ENCODE data around the gene SNX14.
"Not testable (repeated sequence)": the region's sequence is repeated elsewhere in the genome, so short reads cannot be mapped to it uniquely, and the experiment has no call there.

Gene SNX14

DNA sequence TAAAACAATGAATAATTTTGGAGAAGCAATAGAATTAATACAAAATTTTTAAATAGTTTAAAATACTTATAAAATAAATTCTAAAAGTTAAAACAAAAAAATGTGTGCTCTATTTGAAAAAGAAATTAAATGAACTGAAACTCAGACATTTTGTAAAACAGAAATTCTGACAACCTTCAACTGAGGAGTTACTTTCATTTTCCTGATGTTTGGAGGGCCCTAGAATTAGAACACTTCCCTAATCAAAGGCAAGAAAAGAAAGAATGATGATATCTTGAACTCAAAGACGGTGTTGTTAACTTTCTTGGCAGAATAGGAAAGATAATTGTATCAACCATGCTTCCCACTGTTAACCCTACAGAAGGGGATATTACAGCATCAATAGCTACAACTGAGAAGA lies 27.9 kb downstream of the SNX14 start:
- Mint-ChIP-seq H3K9me3 (no peaks in the 10 kb centered on the region), H3K4me3 (no peak overlapping the region), H3K4me1 (peaks cover 17% of the 10 kb centered on the region), H3K27me3 (no peaks in the 10 kb centered on the region), H3K27ac (no peak overlapping the region)
- ATAC-seq (no peak), DNase-seq (no peak)

DNA sequence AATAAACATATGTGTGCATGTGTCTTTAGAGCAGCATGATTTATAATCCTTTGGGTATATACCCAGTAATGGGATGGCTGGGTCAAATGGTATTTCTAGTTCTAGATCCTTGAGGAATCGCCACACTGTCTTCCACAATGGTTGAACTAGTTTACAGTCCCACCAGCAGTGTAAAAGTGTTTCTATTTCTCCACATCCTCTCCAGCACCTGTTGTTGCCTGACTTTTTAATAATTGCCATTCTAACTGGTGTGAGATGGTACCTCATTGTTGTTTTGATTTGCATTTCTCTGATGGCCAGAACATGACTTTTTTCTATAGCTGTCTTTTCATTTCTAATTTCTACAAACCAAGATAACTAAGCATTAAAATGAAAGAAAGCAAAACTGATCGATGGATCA lies 29.4 kb downstream of the SNX14 start:
- not testable (repeated sequence) for H3K27ac Mint-ChIP-seq, H3K4me1 Mint-ChIP-seq, H3K9me3 Mint-ChIP-seq, ATAC-seq, H3K4me3 Mint-ChIP-seq, H3K27me3 Mint-ChIP-seq, DNase-seq

DNA sequence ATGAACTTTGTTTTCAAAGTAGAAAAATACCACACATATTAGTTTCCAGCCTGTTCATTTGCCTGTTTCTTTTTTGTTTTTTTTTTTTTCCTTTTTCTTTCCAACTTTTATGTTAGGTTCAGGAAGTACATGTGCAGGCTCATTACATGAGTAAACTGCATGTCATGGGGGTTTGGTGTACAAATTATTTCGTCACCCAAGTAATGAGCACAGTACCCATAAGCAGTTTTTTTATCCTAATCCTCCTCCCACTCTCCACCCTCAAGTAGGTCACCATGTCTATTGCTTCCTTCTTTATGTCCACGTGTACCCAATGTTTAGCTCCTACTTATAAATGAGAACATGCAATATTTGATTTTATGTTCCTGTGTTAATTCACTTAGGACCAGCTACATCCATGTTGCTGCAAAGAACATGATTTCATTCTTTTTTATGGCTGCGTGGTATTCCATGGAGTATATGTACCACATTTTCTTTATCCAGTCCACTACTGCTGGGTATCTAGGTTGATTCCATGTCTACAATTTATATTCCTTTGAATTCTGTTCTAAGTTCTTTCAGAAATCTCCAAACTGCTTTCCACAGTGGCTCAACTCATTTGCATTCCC lies 31.8 kb downstream of the SNX14 start:
- no peak overlapping the region for H3K4me3 Mint-ChIP-seq
- H3K27me3 Mint-ChIP-seq, result no peaks in the 10 kb centered on the region
- DNase-seq, result no peak
- peaks cover 5% of the 10 kb centered on the region for H3K4me1 Mint-ChIP-seq
- H3K9me3 Mint-ChIP-seq, result no peaks in the 10 kb centered on the region
- ATAC-seq, result no peak
- no peak overlapping the region for H3K27ac Mint-ChIP-seq

DNA sequence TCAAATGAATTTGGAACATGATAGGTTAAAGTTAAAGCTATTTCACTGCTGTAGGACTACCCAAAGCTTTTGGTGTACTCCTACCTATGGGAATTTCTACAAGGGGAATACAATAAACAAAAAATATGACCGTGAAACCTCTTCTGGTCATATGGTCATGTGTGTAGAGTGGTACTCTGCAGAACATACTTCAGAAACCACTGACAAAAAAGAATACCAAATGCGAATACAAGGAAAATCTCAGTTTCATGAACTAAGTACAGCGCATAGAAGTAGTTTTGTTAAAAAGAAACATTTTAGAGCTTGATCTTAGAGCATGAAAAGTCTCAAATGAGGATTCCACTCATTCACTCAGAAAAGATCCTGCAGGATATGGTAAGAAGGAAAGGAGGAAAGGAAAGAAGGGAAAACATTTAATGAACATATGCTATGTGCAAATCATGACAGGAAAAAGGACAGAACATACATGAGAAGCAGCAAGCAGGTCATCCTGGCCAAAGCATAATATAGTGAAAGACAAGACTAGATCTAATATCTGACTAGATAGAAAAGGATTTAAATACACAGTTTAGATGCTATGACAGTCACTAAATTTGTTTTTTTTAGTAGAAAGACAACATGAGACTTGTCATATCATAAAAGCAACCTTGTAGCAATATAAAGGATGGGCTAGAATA lies 36.5 kb downstream of the SNX14 start:
- DNase-seq, result no peak
- no peak overlapping the region for H3K4me3 Mint-ChIP-seq
- ATAC-seq, result no peak
- H3K4me1 Mint-ChIP-seq, result no peaks in the 10 kb centered on the region
- H3K27me3 Mint-ChIP-seq, result no peaks in the 10 kb centered on the region
- no peak overlapping the region for H3K27ac Mint-ChIP-seq
- no peaks in the 10 kb centered on the region for H3K9me3 Mint-ChIP-seq

DNA sequence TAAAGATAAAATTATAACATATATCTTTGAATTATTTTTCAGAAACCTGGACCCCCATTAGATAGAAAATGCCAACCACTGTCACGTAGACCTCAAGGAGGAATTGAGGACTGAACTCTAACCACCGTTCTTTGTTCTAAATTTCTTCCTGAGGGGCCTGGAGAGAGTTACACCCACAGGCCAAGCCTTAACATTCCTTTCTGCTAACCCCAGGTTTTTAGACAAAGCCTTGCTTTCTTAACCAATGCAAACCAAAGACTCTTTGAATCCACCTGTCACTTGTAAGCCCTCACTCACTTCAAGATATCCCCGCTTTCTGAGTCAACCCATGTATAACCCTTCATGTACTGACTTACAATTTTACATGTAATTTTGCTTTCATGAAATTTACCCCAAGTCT lies 41.0 kb downstream of the SNX14 start:
- H3K27ac Mint-ChIP-seq, result no peak overlapping the region
- DNase-seq, result no peak
- no peaks in the 10 kb centered on the region for H3K27me3 Mint-ChIP-seq
- no peak overlapping the region for H3K4me3 Mint-ChIP-seq
- H3K4me1 Mint-ChIP-seq, result no peaks in the 10 kb centered on the region
- ATAC-seq, result no peak
- peaks cover 0 to 8% of the 10 kb centered on the region in 2 donors for H3K9me3 Mint-ChIP-seq

DNA sequence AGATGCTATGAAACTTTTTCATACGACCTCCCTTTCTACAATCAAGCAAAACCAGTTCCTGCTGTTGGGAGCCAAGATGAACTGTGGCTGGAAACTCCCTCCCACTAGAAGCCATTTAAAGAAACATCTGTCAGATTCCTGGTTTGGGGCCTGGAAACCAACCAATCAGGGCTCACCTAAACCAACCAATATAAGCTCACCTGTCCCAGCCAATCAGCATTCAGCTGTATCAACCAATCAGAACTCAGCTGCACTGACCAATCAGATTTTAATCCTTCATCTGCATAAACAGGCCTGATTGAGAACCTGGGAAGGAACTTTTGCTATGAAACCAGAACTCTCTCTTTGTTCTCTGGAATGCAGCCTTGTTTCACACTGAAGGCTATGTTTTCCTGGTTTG lies 42.4 kb downstream of the SNX14 start:
- H3K27me3 Mint-ChIP-seq, result no peaks in the 10 kb centered on the region
- ATAC-seq (no peak), DNase-seq (no peak)
- no peaks in the 10 kb centered on the region for H3K4me1 Mint-ChIP-seq
- H3K27ac Mint-ChIP-seq, result no peak overlapping the region
- H3K9me3 Mint-ChIP-seq, result peaks cover 0 to 8% of the 10 kb centered on the region in 2 donors
- no peak overlapping the region for H3K4me3 Mint-ChIP-seq

DNA sequence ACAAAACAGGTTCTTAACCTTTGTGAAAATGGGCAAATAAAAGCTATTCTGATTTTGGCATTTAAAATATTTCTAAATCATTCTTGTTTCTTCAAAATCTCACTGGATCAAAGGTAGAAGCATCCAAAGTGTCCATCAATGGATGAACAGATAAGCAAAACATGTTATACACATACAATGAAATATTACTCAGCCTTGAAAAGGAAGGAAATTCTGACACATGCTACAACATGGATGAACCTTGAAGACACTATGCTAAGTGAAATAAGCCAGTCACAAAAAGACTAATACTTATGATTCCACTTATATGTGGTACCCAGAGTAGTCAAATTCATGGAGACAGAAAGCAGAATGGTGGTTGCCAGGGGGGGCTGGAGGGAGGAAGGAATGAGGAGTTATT lies 45.9 kb downstream of the SNX14 start:
- Mint-ChIP-seq H3K27ac (no peak overlapping the region), H3K4me3 (no peak overlapping the region), H3K27me3 (no peaks in the 10 kb centered on the region), H3K9me3 (peaks cover 0 to 8% of the 10 kb centered on the region in 2 donors), H3K4me1 (no peaks in the 10 kb centered on the region)
- DNase-seq (no peak), ATAC-seq (no peak)

DNA sequence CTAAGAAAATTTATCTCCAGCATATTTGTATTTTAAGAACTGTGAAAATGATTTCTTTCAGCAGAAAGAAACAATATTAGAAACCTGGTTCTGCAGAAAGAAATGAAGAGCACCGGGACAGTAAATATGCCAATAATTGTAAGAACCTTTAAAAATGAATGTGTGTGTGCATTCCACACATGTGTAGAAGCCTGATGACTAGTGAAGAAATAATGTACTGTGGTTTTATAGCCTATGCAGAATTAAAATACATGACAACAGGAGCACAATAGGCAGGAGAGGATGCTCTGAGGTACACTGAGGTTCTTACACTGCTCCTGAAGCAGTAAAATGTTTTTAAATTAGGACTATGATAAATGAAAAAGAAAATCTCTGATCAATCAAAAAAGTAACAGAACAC lies 48.9 kb downstream of the SNX14 start:
- Mint-ChIP-seq H3K27ac (peak overlapping the region in 1 of 2 donors; percentile 38), H3K4me3 (no peak overlapping the region), H3K27me3 (no peaks in the 10 kb centered on the region), H3K4me1 (no peaks in the 10 kb centered on the region), H3K9me3 (peaks cover 0 to 4% of the 10 kb centered on the region in 2 donors)
- ATAC-seq (no peak), DNase-seq (no peak)

DNA sequence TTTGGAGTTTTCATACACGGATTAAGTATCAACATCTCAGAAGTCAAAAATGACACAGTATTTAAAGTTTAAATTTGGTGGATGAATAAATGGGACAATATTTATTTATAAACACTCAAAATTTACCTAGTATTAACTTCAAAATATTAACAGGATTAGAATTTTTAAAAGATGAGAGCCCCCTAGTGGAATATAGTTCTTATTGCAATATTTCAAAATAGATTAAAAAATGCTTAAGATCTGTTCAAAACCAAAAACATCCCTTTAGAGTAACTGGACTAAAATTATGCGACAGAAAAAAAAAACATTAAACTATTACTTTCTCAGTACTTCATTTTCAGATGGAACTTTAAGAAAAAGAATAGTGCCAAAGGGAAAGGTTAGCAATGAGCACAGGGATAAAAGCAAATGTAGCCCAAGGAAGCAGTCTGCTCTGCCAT lies 56.6 kb downstream of the SNX14 start:
- Mint-ChIP-seq H3K9me3 (no peaks in the 10 kb centered on the region), H3K4me3 (no peak overlapping the region), H3K27ac (no peak overlapping the region), H3K27me3 (no peaks in the 10 kb centered on the region), H3K4me1 (no peaks in the 10 kb centered on the region)
- DNase-seq (no peak), ATAC-seq (no peak)

DNA sequence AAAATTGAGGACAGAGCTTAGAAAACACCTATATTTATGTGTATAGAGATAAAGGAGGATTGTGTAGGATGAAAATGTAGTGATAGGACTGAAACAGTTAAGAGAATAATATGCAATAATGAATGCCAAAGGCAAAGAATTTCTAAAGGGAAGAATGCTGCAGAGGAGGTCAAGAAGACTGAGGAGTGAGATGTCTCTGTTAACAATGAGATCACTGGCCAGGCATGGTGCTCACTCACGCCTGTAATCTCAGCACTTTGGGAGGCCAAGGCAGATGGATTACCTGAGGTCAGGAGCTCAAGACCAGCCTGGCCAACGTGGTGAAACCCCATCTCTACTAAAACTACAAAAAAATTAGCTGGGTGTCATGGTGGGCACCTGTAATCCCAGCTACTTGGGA lies 69.4 kb downstream of the SNX14 start:
- not testable (repeated sequence) for DNase-seq, H3K4me3 Mint-ChIP-seq, H3K4me1 Mint-ChIP-seq, H3K27me3 Mint-ChIP-seq, ATAC-seq, H3K9me3 Mint-ChIP-seq, H3K27ac Mint-ChIP-seq

DNA sequence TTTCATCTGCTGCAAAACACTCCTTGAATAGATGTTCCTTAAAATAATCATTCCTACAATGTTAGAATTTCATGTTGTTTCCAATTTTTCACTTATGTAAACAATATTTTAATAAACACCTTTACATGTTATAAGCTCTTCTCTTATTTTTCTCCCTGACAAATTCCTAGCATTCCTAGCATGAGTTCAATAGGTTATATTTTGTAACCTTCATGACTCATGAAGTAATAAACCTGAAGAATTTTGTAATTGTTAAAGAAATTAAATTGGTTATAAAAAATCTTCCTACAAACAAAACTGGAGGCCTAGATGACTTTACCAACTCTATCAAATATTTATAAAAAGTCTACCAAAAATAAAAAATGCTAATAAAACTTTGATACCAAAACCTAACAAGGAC lies 77.5 kb downstream of the SNX14 start:
- ATAC-seq, result no peak
- H3K9me3 Mint-ChIP-seq, result no peaks in the 10 kb centered on the region
- H3K4me1 Mint-ChIP-seq, result no peaks in the 10 kb centered on the region
- no peak overlapping the region for H3K27ac Mint-ChIP-seq
- H3K27me3 Mint-ChIP-seq, result no peaks in the 10 kb centered on the region
- DNase-seq, result no peak
- no peak overlapping the region for H3K4me3 Mint-ChIP-seq

DNA sequence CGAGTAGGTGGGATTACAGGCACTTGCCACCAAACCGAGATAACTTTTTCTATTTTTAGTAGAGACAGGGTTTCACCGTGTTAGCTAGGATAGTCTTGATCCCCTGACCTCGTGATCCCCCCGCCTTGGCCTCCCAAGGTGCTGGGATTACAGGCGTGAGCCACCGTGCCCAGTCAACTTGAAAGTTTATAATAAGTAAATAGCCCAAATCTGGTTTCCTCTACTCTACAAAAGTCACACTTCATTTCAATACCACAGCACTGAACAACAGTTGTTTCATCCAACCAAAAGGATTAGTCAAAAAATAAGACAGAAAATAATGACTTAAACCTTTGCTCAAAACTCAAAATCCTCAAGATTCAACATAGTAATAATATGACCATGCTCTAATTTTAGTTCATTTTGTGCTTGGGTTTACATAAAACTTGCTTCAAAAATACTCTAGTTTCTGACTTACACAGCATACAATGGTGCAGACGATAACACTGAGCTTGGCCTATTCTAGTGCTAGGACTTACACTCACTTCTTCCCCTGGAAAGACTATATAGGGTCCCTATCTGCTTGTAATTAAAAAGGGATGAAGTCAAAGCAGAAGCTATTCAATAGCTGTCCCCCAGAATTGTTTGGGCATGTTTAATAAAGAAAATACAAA lies 87.1 kb downstream of the SNX14 start:
- DNase-seq (no peak), ATAC-seq (peak; percentile 71)
- Mint-ChIP-seq H3K4me1 (peaks cover 6% of the 10 kb centered on the region), H3K27ac (no peak overlapping the region), H3K4me3 (no peak overlapping the region), H3K9me3 (no peaks in the 10 kb centered on the region), H3K27me3 (no peaks in the 10 kb centered on the region)

DNA sequence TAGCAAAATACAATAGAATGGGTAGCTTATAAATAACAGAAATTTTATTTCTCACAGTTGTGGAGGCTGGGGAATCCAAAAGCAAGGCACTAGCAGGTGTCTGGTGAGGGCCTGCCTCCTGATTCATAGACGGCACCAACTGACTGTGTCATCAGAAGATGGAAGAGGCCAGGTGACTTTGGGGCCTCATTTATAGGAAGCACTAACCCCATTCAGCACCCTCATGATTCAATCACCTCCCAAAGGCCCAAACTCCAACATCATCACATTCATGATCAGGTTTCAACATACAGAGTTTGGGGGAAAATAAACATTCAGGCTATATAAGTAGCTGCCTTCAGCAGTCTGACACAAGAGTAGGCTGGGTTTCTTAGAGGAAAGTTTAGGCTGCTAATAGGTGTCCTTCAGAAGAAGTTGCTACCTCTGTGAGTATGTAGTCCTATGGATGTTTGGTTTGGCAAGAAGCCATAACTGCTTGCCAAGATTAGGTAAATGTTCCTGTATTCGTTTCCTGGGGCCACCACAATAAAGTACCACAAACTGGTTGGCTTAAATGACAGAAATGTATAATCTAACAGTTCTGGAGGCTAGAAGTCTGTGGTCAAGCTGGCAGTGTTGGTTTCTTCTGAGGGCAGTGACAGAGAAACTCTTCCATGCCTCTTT lies 94.9 kb downstream of the SNX14 start:
- peak; percentile 74 for ATAC-seq
- H3K9me3 Mint-ChIP-seq, result peaks cover 27 to 28% of the 10 kb centered on the region in 2 donors
- H3K4me3 Mint-ChIP-seq, result no peak overlapping the region
- no peak for DNase-seq
- no peak overlapping the region for H3K27ac Mint-ChIP-seq
- H3K4me1 Mint-ChIP-seq, result peaks cover 33% of the 10 kb centered on the region
- no peaks in the 10 kb centered on the region for H3K27me3 Mint-ChIP-seq

DNA sequence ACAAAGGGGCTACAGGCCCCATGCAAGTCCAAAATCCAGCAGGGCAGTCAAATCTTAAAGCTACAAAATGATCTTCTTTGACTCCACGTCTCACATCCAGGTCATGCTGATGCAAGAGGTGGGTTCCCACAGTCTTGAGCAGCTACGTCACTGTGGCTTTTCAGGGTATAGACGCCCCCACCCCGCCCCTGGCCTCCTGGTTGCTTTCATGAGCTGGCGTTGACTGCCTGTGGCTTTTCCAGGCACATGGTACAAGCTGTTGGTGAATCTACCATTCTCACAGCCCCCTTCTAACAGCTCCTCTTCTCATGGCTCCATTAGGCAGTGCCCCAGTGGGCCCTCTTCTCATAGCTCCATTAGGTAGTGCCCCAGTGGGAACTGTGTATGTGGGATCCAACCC lies 96.8 kb downstream of the SNX14 start:
- Mint-ChIP-seq H3K27ac (peak overlapping the region in 1 of 2 donors; percentile 23), H3K4me1 (peaks cover 33% of the 10 kb centered on the region), H3K27me3 (no peaks in the 10 kb centered on the region), H3K4me3 (no peak overlapping the region), H3K9me3 (peaks cover 27 to 28% of the 10 kb centered on the region in 2 donors)
- peak; percentile 35 for ATAC-seq
- no peak for DNase-seq

DNA sequence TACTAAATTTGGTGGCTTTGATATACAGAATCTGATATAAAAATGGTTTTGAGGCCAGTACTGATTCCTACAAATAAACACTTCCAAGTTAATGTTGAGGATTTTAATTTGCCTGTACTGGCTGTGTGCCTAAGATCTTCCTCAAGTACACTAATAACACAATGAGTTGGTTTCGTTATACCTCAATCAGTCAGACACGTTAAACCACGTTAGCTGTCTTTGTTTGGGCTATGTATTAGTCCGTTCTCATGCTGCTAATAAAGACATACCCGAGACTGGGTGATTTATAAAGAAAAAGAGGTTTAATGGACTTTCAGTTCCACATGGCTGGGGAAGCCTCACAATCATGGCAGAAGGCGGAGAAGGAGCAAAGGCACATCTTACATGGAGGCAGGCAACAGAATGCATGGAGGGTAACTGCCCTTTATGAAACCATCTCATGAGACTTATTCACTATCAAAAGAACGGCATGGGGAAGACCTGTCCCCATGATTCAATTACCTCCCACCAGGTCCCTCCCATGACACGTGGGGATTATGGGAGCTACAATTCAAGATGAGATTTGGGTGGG lies 97.6 kb downstream of the SNX14 start:
- H3K4me1 Mint-ChIP-seq, result peaks cover 33% of the 10 kb centered on the region
- DNase-seq, result no peak
- H3K9me3 Mint-ChIP-seq, result peaks cover 27 to 28% of the 10 kb centered on the region in 2 donors
- ATAC-seq, result no peak
- no peaks in the 10 kb centered on the region for H3K27me3 Mint-ChIP-seq
- H3K4me3 Mint-ChIP-seq, result peak overlapping the region in 1 of 2 donors; percentile 24
- no peak overlapping the region for H3K27ac Mint-ChIP-seq
